ENCODE data around the gene GNG4.

Gene GNG4

DNA sequence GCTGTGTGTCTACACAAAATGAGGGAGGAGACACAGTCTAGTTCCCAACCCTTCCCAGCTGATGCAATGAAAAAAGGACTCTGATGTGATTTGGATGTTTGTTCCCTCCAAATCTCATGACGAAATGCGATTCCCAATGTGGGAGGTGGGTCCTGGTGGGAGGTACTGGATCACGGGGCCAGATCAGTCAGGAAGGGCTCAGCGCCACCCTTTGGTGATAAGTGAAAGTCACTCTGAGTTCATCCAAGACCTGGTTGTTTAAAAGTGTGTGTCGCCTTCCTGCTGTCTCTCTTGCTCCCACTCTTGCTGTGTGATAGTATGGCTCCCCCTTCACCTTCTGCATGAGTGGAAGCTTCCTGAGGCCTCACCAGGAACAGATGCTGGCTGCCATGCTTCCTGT is 63.2 kb downstream of the GNG4 start:
- H3K9ac ChIP-seq (ENCODE audit: low read depth, low read length, poor library complexity, severe bottlenecking), result no peak overlapping the region

DNA sequence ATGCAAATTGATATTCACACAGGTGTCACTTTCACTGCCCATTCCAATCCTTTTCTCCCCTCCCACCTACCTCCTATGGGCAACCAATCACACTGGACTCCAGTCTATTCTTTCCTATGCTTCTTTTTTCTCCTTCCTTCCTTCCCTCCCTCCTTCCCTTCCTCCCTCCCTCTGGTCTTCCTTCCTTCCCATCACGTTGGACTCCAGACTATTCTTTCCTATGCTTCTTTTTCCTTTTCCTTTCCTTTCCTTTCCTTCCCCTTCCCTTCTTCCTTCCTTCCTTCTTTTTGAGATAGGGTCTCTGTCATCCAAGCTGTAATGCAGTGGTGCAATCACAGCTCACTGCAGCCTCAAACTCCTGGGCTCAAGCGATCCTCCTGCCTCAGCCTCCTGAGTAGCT is 64.6 kb downstream of the GNG4 start:
- TF ChIP-seq, protein P1, sequence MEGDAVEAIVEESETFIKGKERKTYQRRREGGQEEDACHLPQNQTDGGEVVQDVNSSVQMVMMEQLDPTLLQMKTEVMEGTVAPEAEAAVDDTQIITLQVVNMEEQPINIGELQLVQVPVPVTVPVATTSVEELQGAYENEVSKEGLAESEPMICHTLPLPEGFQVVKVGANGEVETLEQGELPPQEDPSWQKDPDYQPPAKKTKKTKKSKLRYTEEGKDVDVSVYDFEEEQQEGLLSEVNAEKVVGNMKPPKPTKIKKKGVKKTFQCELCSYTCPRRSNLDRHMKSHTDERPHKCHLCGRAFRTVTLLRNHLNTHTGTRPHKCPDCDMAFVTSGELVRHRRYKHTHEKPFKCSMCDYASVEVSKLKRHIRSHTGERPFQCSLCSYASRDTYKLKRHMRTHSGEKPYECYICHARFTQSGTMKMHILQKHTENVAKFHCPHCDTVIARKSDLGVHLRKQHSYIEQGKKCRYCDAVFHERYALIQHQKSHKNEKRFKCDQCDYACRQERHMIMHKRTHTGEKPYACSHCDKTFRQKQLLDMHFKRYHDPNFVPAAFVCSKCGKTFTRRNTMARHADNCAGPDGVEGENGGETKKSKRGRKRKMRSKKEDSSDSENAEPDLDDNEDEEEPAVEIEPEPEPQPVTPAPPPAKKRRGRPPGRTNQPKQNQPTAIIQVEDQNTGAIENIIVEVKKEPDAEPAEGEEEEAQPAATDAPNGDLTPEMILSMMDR (conservative IDR thresholded peaks at IDR 0.05; ENCODE audit: low read length), result no peak
- no peak for TF ChIP-seq EZH2phosphoT487 (IDR thresholded peaks at IDR 0.05; ENCODE audit: borderline replicate concordance)
- Histone ChIP-seq H4K20me1 (ENCODE audit: insufficient read depth, low read length, poor library complexity, severe bottlenecking) (no peaks in the 10 kb centered on the region), H3K9me3 (ENCODE audit: insufficient read depth, low read depth, low read length) (peaks cover 12% of the 10 kb centered on the region; the same call in 1 of the 2 replicates), H2AFZ (ENCODE audit: low read length) (no peak overlapping the region), H3F3A (ENCODE audit: low read depth) (no peaks in the 10 kb centered on the region), H3K4me3 (ENCODE audit: low read length, poor library complexity, severe bottlenecking) (no peak overlapping the region), H3K79me2 (ENCODE audit: insufficient read depth, low read length) (no peaks in the 10 kb centered on the region), H3K9ac (ENCODE audit: low read depth, low read length, poor library complexity, severe bottlenecking) (no peak overlapping the region), H3K36me3 (ENCODE audit: insufficient read depth, low read length) (no peaks in the 10 kb centered on the region), H3K27me3 (ENCODE audit: insufficient read depth, low read length, poor library complexity, severe bottlenecking) (no peaks in the 10 kb centered on the region), H3K4me1 (ENCODE audit: insufficient read depth, low read length, poor library complexity, severe bottlenecking) (no peaks in the 10 kb centered on the region), H3K4me2 (ENCODE audit: low read depth, low read length, poor library complexity, severe bottlenecking) (no peak overlapping the region), H3K9me2 (replicated peaks; ENCODE audit: low read depth, low read length) (no peaks in the 10 kb centered on the region)

More for the DNA sequence above, 63.2 kb downstream of the GNG4 start:
- Histone ChIP-seq H3K79me2 (ENCODE audit: insufficient read depth, low read length) (no peaks in the 10 kb centered on the region), H3K36me3 (ENCODE audit: insufficient read depth, low read length) (no peaks in the 10 kb centered on the region), H4K20me1 (ENCODE audit: insufficient read depth, low read length, poor library complexity, severe bottlenecking) (no peaks in the 10 kb centered on the region), H2AFZ (ENCODE audit: low read length) (no peak overlapping the region), H3K9me3 (ENCODE audit: insufficient read depth, low read depth, low read length) (peaks cover 12% of the 10 kb centered on the region; the same call in 1 of the 2 replicates), H3K4me3 (ENCODE audit: low read length, poor library complexity, severe bottlenecking) (no peak overlapping the region), H3K27me3 (ENCODE audit: insufficient read depth, low read length, poor library complexity, severe bottlenecking) (no peaks in the 10 kb centered on the region), H3K4me2 (ENCODE audit: low read depth, low read length, poor library complexity, severe bottlenecking) (no peak overlapping the region), H3F3A (ENCODE audit: low read depth) (no peaks in the 10 kb centered on the region), H3K9me2 (replicated peaks; ENCODE audit: low read depth, low read length) (no peaks in the 10 kb centered on the region), H3K4me1 (ENCODE audit: insufficient read depth, low read length, poor library complexity, severe bottlenecking) (no peaks in the 10 kb centered on the region)
- TF ChIP-seq EZH2phosphoT487 (IDR thresholded peaks at IDR 0.05; ENCODE audit: borderline replicate concordance), result no peak
- TF ChIP-seq, protein P1 (conservative IDR thresholded peaks at IDR 0.05; ENCODE audit: low read length), result no peak

DNA sequence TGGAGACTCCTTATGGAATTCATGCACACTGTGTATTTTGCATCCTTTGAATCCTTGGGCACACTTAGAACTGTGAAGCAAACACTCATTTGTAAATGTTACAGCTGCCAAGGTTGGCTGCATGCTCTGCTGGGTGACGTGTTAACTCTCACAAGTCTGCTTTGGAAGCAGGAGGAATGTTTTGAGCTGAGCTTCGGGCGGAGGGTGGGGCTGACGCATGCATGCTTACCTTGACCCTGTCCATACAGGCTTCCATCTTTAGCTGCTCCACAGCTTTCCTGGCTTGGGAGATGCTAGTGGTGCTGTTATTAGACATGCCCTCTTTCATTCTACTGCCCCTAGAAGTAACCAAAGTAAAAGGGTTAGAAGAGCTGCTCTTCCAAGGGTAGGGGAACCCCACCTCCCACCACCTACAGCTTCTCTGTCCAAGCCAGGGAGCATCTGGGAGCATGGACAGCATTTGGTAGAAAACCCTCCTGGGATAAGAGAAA is 66.0 kb downstream of the GNG4 start:
- H3F3A ChIP-seq (ENCODE audit: low read depth), result no peaks in the 10 kb centered on the region
- no peaks in the 10 kb centered on the region for H3K9me2 ChIP-seq (replicated peaks; ENCODE audit: low read depth, low read length)
- H3K36me3 ChIP-seq (ENCODE audit: insufficient read depth, low read length), result no peaks in the 10 kb centered on the region
- H2AFZ ChIP-seq (ENCODE audit: low read length), result no peak overlapping the region
- H4K20me1 ChIP-seq (ENCODE audit: insufficient read depth, low read length, poor library complexity, severe bottlenecking), result no peaks in the 10 kb centered on the region
- H3K4me3 ChIP-seq (ENCODE audit: low read length, poor library complexity, severe bottlenecking), result no peak overlapping the region
- H3K9me3 ChIP-seq (ENCODE audit: insufficient read depth, low read depth, low read length), result peaks cover 5% of the 10 kb centered on the region; the same call in 1 of the 2 replicates
- no peaks in the 10 kb centered on the region for H3K79me2 ChIP-seq (ENCODE audit: insufficient read depth, low read length)
- TF ChIP-seq, protein P1 (conservative IDR thresholded peaks at IDR 0.05; ENCODE audit: low read length), result peak; percentile 35
- no peak for TF ChIP-seq EZH2phosphoT487 (IDR thresholded peaks at IDR 0.05; ENCODE audit: borderline replicate concordance)
- H3K9ac ChIP-seq (ENCODE audit: low read depth, low read length, poor library complexity, severe bottlenecking), result no peak overlapping the region
- no peak overlapping the region for H3K4me2 ChIP-seq (ENCODE audit: low read depth, low read length, poor library complexity, severe bottlenecking)
- H3K4me1 ChIP-seq (ENCODE audit: insufficient read depth, low read length, poor library complexity, severe bottlenecking), result no peaks in the 10 kb centered on the region
- no peaks in the 10 kb centered on the region for H3K27me3 ChIP-seq (ENCODE audit: insufficient read depth, low read length, poor library complexity, severe bottlenecking)

All from Loucy (cell line).